Measurements from ENCODE around the gene ATP8A2.

DNA sequence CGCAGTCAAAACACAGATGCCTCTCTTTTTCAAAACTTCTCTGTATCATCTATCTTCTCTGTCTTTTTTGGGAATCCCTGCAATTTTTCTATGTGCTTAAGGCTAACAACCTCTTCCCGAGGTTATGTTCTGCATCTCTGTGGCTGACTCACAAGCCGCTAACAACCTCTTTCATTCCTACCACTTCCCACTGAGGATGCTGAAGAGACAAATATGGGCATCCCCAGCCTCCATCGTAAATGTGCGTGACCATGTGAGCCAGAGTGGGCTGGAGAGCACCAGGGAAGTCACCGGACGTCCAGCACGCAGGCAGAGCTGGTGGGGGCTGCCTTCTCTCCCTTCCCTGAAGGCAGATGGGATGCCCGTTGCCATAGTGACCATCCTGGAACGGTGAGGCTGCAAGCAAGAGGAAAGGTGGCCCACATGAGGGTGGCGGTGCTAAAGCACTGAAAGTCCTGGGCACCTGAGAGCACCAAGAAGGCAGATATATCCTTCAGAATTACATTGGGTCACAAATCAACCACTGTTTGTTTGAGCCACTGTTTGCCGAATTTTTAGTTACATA, 557.2 kb downstream of the ATP8A2 start:
- no peak for TF ChIP-seq CTCF (IDR thresholded peaks at IDR 0.05)
- no peak for TF ChIP-seq TCF7L2 (IDR thresholded peaks at IDR 0.05; ENCODE audit: low read depth, low read length)
- TF ChIP-seq SIN3A (IDR thresholded peaks at IDR 0.05; ENCODE audit: borderline replicate concordance, insufficient read depth, low read depth, low read length) = no peak
- TF ChIP-seq POLR2AphosphoS5 (IDR thresholded peaks at IDR 0.05; ENCODE audit: low read depth, low read length) = no peak

Measured in Panc1 (cell line).